ENCODE results near the gene FRS3.

Gene FRS3

DNA sequence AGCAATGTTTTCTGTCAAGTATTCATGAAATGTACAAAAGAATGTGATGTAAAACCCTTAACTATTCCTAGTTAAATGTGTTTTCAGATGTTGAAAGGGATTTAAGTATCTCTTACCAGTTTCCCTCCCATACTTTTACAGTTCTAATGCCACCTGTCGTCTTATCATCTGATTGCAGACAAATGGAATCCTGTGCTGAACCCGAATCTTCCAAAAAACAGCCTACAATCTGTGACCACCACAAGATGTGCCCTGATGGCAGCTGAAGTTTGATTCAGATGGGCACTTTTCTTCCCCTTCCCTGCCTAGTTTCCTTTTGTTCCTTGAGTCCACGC lies 9.7 kb upstream of the FRS3 start:
- DNase-seq = no peak

GRCh38 chr6:41787219-41787917 lies 7.7 kb upstream of the FRS3 start, which contains the start of gene TOMM6:
TOMM6 (plus strand) TSS chr6:41787694; CDS start chr6:41787698, 4 bp downstream.
- peak; percentile 91 to 93 for DNase-seq

DNA sequence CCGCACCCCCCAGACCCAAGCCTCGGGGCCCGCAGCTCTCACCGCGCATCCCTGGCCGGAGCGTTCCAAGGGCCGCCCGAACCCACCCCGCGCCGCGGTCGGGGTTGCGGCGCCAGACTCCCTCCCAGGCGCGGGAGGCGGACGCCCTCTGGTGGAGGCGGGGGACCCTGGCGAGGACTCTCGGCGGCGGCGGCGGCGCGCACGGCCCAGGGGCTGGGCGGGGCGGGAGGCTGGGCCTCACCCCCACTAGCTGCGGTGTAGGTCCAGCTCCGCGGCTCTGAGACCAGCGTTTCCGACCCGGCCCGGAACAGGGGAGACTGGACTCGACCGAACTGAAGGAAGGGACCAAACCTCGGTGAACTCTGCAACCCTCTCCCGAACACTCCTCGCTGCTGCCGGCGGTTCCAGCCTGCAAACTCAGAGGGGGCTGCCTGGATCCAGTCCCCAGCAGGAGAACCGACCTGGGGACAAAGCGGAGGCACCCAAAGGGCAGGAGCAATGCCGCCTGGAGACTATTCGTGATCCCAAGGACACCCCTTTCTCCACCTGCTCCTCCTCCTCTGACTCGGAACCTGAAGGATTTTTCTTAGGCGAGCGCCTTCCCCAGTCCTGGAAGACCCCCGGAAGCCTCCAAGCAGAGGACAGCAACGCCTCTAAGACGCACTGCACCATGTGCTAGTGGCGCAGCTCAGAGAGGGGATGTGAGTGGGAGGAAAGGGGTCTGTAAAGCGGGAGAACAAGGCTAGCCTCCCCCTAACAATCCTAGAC lies 6.9 kb upstream of the FRS3 start:
- DNase-seq = peak; percentile 74 to 87

DNA sequence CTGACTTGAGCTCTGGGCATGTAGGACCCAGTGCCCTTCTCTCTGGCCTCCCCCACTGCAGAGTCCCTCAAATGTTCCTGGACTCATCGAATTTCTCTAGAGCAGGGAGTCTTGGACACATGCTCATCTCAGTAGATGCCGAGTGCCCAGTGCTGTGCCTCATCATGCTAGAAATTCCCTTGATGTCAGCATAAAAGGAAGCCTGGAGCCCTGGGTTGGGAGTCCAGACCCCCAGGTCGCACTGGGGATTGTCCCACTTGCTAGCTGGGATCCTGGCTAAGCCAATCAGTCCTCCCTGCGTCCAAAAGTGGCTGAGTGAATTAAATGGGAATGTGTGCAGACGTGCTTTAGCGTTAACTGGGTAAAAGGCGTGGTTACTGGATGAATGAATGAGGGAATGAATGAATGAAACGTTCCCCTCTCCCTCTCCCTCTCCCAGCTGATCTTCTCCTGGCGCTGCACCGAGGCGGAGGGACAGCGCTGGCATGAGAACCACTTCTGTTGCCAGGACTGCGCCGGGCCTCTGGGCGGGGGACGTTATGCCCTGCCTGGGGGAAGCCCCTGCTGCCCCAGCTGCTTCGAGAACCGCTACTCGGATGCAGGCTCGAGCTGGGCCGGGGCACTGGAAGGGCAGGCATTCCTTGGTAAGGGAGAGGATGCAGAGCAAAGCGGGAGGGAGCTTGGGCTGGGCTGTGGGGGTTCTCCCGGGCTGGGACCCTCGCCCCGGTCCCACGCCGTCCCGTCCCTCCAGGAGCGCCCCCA lies 6.2 kb upstream of the FRS3 start:
- no peak for DNase-seq

DNA sequence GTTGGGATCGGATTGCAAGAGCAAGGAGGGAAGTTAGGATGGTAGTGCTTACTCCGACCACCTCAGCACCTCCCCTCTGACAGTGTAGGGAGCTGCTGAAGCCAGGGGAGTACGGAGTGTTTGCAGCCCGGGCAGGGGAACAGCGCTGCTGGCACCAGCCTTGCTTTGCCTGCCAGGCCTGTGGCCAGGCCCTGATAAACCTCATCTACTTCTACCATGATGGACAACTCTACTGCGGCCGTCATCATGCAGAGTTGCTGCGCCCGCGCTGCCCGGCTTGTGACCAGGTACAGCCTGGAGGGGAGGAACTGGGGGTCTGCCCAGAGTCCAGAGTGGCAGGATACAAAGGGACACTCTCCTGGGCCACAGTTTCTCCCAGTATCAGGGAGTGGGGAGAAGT lies 5.6 kb upstream of the FRS3 start:
- DNase-seq = no peak

DNA sequence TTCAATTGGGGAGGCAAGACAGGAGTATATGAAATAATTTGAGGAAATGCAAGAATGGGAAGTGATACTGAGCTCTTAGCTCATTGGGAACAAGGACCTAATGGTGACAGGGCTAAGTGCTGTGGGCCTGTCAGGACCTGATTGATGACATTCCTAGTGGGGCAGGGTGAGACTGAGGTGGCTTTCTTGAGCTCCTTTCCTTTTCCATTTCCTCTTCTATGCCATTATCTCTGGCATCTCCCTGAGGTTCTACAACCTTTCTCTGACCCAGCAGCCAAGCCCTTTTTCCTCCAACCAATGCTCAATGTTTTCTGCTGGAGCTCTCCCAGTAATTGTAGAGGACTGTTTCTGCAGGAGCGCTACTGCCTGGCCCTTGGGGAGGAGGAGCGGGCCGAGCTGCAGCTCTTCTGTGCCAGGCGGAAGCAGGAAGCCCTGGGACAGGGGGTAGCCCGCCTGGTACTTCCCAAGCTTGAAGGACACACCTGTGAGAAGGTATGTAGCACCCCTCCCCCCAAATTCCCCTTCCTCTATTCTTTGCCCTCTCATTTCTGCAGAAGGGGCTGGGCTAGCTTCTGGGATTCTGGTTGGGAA lies 5.0 kb upstream of the FRS3 start:
- no peak for DNase-seq

DNA sequence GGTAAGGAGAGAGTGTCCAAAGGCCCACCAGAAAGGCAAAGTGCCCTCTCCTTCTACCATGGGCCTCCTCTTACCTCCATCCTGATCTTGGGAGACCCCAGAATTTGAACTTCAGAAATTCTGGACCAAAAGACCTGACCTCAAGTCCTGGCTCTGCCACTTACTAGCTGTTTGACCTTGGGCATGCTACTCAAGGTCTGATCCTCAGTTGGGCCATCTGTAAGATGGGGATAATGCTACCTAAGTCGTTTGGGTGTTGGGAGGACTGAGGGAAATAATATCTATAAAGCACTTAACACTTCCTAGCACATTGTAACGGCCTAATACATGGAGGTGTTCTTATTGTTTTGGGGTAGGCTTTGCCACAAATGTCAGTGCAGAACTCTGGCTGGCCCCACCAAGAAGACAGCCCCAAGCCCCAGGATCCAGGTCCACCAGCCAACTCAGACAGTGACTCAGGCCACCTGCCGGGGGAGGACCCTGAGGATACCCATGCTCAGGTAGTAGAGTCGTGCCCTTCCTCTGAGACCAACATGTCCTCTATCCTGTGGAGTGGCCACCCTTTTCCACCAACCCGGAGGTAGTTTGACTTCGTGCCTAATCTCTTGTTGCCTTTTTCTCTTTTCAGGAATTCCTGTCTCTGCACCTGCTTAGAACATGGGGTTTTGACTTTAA lies 3.5 kb upstream of the FRS3 start:
- no peak for DNase-seq

GRCh38 chr6:41781366-41781730 lies 1.6 kb upstream of the FRS3 start:
- no peak for DNase-seq

DNA sequence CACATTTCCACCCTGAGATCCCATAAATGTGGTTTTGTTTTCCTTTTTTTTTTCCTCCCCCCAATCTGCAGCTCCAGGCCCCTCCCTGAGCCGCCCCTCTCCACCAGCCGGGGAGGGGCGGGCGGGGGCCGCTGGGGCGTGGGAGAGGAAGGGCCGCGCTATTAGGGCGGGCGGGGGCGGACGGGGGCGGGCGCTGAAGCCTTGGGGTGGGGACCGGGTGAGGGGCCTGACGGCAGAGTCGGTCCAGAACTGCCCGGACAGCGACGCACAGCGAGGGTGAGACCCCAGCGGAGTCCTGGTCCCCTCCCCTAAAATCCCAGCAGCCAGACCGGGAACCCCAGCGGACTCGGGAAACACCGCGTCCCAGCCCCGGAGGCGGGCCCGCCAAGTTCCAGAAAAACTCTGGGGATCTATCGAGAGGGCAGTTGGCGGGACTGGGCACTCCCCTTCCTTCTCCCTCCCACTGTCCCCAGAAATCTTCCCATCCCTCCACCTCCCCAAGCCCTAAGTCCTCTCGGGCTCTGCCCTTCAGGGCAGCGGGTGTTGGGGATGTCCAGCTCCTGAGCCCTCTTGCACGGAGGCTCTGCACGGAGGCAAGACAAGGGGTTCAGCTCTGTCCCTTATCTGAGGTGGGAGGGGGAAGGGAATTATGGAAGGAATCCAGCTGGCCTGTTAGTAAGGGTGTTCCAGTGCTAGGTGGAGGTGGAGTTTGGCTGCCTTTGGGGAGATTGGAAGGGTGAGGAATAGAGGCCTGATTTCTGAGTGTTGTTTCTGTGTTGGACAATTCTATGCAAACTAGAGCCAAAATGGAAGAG lies 1.1 kb upstream of the FRS3 start, which contains the start of gene PRICKLE4:
TSS of gene PRICKLE4 (plus strand) at position 232 of the 815 bp plus-strand sequence. CDS start 2,692 bp downstream, outside the sequence.
- DNase-seq = no peak

DNA sequence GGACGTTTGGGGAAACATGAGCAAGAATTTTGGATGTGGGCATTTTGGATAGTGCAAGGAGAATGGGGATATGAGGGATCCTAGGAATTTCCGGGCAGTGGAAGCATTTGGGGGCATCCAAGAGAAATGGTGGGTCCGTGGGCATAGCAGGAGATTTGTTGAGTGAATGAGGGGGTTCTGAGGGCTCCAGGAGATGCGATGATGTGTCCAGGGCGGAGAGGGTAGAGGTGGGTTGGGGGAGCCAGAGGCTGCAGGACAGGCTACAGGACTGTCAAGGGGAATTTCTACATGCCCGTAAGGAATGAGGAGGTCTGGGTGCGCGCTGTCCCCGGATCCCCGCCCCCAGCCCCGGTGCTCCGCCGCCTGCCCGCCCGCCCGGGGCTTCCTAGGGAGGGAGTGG lies 364 bp downstream of the FRS3 start:
- DNase-seq = no peak

DNA sequence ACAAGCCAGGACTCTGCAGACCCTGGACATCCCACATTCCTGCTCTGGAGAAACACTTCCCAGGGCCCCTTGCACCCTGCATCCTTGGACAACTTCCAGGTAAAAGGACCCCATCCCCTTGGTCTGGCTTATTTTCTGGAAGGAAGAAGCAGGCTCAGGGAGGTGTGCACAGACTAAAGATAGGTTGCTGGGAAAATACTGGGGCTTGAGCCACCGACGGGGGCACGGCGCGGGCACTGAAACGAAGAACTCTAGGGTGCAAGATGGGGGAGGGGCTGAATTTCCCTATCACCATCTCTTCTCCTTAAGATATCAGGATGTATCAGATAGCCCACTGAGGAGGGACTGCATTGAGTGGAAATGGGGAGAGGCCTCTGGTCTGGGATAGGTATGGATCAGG lies 805 bp downstream of the FRS3 start:
- DNase-seq = no peak

DNA sequence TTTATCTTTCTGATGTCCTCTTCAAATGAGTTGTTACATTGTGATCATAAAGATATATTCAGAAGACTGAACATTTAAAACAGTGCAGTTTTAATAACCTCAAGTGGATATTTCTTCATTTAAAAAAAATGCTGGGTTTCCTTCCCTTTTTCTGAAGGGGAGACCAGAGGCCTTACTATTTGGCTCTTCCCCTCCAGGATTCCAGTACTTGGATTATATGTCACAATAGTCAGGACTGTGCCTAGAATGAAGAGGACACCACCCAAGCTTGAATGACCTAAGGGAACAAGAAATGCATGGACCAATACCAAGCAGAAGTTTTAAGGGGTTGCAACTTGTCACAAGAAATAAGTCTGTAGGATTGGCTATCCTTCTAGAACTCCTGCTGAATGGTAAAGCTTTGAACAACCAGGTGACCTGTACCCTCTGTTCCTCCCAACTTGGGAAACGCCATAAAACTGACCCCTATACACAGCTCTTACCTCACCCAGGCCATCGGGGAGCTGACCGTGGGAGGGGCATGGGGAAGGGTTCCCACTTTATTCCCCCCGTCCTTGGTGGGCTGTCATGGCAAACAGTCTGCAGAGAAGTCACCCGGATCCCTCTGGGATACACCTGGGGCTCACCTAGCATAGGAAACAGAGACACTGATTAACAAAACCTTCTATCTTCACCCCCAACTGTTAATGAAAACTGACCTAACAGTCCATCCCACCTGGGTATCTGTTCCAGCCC lies 2.0 kb downstream of the FRS3 start:
- DNase-seq = no peak

DNA sequence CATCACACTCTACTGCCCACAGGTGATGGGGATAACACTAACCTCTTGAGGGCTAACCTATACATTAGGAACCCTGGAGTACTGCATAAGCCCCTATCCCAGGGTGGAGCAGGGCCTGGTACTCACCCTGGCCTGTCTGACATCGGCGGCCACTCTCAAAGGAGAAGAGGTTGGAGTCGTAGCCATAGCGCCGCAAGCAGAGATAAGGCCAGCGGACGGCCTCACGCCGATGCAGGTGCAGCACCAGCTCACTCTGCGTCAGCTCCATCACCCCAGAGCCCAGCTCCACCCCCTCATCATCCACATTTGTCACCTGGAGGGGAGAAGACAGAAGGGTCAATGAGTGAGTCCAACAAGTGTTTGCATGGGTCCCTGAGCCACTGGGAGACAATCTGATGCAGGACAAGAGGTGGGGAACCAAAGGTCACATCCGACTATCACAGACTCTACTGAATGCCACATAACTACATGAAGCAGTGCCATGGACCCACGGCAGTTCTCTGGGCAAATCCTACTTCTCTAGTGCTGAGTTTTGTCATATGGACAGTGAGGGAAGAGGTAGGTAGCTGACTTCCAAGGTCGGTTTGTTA lies 4.3 kb downstream of the FRS3 start:
- DNase-seq = no peak

GRCh38 chr6:41774841-41775240 lies 4.9 kb downstream of the FRS3 start:
- no peak for DNase-seq

DNA sequence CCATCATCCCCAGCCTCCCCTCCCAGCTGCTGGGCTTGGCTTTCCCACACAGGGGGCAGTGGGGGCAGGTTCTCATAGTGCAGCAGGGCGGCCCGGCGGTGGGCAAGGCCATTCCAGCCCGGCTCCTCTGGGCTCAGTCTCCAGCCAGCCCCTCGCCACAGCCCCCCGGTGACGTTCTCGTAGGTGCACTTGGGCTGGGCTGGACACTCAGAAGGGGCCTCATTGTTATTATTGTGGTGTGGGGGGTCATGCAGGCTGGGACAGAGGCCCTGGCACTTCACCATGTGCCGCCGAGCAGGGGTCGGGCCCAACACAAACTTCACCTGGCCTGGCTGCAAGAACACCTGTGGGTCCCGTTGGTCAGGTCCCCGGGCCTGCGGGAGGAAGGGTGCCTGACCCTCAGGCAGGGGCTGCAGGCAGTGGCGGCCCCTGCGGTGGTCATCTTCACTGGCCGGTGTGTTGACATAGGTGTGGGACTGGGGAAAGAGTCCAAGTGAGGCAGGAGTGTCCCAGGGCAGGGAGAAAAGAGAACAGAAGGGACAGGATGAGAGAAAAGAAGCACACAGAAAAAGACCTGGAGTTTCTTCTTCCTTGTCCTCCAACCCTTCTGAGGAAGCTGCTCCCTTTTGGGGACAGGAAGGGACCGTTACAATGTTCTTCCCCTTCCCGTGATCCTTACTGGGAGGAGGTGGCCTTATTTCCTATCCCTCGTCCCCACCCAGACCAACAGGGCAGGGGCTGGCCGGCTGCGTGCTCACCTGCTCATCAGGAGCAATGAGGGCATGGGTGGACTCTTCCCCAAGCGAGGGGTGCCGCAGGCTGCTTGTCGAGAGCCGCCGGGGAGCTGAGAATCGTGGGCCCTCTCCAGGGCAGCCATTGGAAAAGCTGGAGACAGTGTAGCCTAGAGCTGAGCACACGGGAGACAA lies 8.4 kb downstream of the FRS3 start:
- no peak for DNase-seq

GRCh38 chr6:41770381-41771057 lies 9.2 kb downstream of the FRS3 start:
- DNase-seq = no peak

GRCh38 chr6:41769376-41769775 lies 10.3 kb downstream of the FRS3 start:
- no peak for DNase-seq

DNA sequence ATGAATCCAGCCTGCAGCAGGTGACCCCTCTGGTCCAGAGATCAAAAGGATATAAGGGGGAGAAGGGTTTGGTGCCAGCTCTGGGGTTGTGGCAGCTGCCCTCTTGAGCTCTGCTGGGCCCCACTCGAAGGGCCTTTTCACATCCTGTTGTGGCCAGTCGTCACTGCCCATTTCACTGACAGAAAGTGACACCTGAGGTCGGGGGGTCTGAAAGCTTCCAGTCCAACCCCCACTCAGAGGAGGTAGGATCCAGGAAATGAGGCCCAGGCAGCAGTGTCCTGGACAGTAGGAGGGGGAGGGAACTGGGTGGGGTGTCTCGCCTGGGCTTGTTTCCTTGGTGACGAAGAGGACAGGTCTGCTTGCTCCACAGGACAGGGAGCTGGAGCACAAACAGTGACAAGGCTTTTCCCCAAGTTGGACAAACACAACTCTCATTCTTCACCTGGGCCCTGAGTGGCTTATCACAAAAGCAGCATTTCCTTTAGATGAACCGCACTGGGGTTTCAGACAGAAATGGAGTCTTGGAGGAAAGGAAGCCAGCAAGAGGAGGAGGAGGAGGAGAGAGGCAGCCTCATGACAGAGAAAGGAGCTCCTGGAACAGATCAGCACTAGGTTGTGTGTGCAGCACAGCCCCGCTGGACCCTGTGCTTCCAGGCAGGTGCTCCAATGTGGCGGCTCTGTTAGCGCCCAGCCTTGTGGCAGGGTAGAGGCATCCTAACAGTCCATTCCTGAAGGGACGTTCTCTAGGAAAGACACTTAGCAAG lies 11.0 kb downstream of the FRS3 start:
- DNase-seq = no peak
